Esophagus muscularis mucosa (tissue), 4 donors: ENCODE data around the gene PDE4A.

Experiments
- CTCF ChIP-seq, 3 experiments: fragments of 200-600 bp in 2 of 3; fragments of 450-650 bp in 1 of 3; sonication (generic) in 2 of 3; IDR thresholded peaks; one replicate each; pipeline ENCODE4 v1.5.1; 2017 to 2019; ENCODE audit warnings: antibody characterized with exemption in 3 of 3, mild to moderate bottlenecking in 2 of 3, moderate library complexity in 1 of 3
- EP300 ChIP-seq: sonication (generic); formaldehyde crosslinking; IDR thresholded peaks from one replicate; pipeline ENCODE4 v1.6.1; 2017; ENCODE audit warnings: antibody characterized with exemption
- POLR2A ChIP-seq: fragments of 450-650 bp; IDR thresholded peaks from one replicate; pipeline ENCODE4 v1.6.1; 2017; ENCODE audit warnings: antibody characterized with exemption, moderate library complexity, mild to moderate bottlenecking, low read depth
- POLR2AphosphoS5 ChIP-seq, 2 donors: sonication (generic); formaldehyde crosslinking; IDR thresholded peaks; one replicate each; pipeline ENCODE4 v1.6.1; 2017; ENCODE audit warnings: antibody characterized with exemption in 2 of 2

DNA sequence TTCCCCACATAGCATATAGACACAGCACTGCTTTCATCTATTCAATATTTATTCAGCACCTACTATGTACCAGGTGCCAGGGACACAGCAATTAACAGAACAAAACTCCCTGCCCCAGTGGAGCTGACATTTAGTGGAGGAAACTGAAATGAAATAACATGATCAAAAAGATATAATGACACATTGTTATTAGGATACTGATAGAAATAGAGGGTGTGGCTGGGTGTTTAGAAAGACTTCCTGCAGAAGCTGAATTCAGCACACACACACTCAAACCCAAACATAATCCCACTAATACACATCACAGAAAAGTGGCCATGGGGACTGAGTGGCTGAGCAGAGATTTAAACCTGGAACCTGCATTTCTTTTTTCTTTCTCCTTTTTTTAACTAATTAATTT is 13.2 kb upstream of the PDE4A start:
- TF ChIP-seq CTCF (IDR thresholded peaks at IDR 0.05) (no peak), POLR2A (no peak), EP300 (no peak), POLR2AphosphoS5 (IDR thresholded peaks at IDR 0.05) (no peak)
